Measurements from ENCODE around the gene TUBA3E. TPM values are rescaled to one million over a fixed set of nuclear protein-coding genes. Genes with fewer than 3 reads are reported as not detected.
"Not testable (repeated sequence)": the region's sequence is repeated elsewhere in the genome, so short reads cannot be mapped to it uniquely, and the experiment has no call there.

The TUBA3E gene
- total and polyA plus RNA-seq, 2 donors (not counting 3 experiments of a cell fraction or from before 2014, with no cell fraction given), result not detected

GRCh38 chr2:130202518-130202917, 4.3 kb upstream of the TUBA3E start:
- BruUV-seq (replicated peaks); H3K4me2 ChIP-seq (ENCODE audit: insufficient read depth, low read length); H2AFZ ChIP-seq (ENCODE audit: low read depth, low read length); DNase-seq (ENCODE audit: low read depth, low spot score); H3K27ac ChIP-seq (ENCODE audit: insufficient read depth, low read depth, low read length); CTCF ChIA-PET; H3K4me3 ChIP-seq (replicated peaks in 1 of 3; ENCODE audit: insufficient read depth in 1 of 3, low read depth in 1 of 3, low read length in 3 of 3); intact Hi-C loops (cut with micrococcal nuclease); FAIRE-seq; H3K79me2 ChIP-seq (ENCODE audit: control insufficient read depth, insufficient read depth, low read length); H3K9ac ChIP-seq (replicated peaks; ENCODE audit: extremely low read depth, insufficient read depth, low read length); H3K27me3 ChIP-seq (ENCODE audit: control insufficient read depth in 2 of 2, insufficient read depth in 2 of 2, low read length in 2 of 2); H3K4me1 ChIP-seq (ENCODE audit: control insufficient read depth, extremely low read depth, insufficient read depth, low read length); H3K36me3 ChIP-seq (ENCODE audit: control insufficient read depth in 2 of 2, extremely low read depth in 1 of 2, insufficient read depth in 2 of 2, low read length in 2 of 2); POLR2A ChIA-PET; dilution Hi-C loops (cut with MboI; ENCODE audit: extremely low pct_ligation_motif_present, low sequenced_read_pairs); H3K9me1 ChIP-seq (replicated peaks; ENCODE audit: control insufficient read depth, extremely low read depth, insufficient read depth, low read length); H4K20me1 ChIP-seq (replicated peaks; ENCODE audit: control insufficient read depth, extremely low read depth, insufficient read depth, low read length); H3K9me3 ChIP-seq (replicated peaks; ENCODE audit: control insufficient read depth, insufficient read depth, low read length): not testable (repeated sequence)

- intact Hi-C loops (cut with micrococcal nuclease); BruUV-seq (replicated peaks); H3K27me3 ChIP-seq (ENCODE audit: control insufficient read depth in 2 of 2, insufficient read depth in 2 of 2, low read length in 2 of 2); H3K9me3 ChIP-seq (replicated peaks; ENCODE audit: control insufficient read depth, insufficient read depth, low read length); H3K4me1 ChIP-seq (ENCODE audit: control insufficient read depth, extremely low read depth, insufficient read depth, low read length); dilution Hi-C loops (cut with MboI; ENCODE audit: extremely low pct_ligation_motif_present, low sequenced_read_pairs); H3K36me3 ChIP-seq (ENCODE audit: control insufficient read depth in 2 of 2, extremely low read depth in 1 of 2, insufficient read depth in 2 of 2, low read length in 2 of 2); FAIRE-seq; H3K9ac ChIP-seq (replicated peaks; ENCODE audit: extremely low read depth, insufficient read depth, low read length); H3K4me3 ChIP-seq (replicated peaks in 1 of 3; ENCODE audit: insufficient read depth in 1 of 3, low read depth in 1 of 3, low read length in 3 of 3); H3K27ac ChIP-seq (ENCODE audit: insufficient read depth, low read depth, low read length); H3K4me2 ChIP-seq (ENCODE audit: insufficient read depth, low read length); DNase-seq (ENCODE audit: low read depth, low spot score); H3K9me1 ChIP-seq (replicated peaks; ENCODE audit: control insufficient read depth, extremely low read depth, insufficient read depth, low read length); H3K79me2 ChIP-seq (ENCODE audit: control insufficient read depth, insufficient read depth, low read length); CTCF ChIA-PET; H4K20me1 ChIP-seq (replicated peaks; ENCODE audit: control insufficient read depth, extremely low read depth, insufficient read depth, low read length); H2AFZ ChIP-seq (ENCODE audit: low read depth, low read length); POLR2A ChIA-PET: not testable (repeated sequence)
These were observed 2.2 kb downstream of the TUBA3E start for GRCh38 chr2:130196052-130196451.

- H3K4me2 ChIP-seq (ENCODE audit: insufficient read depth, low read length); H3K27ac ChIP-seq (ENCODE audit: insufficient read depth, low read depth, low read length); H3K9me1 ChIP-seq (replicated peaks; ENCODE audit: control insufficient read depth, extremely low read depth, insufficient read depth, low read length); dilution Hi-C loops (cut with MboI; ENCODE audit: extremely low pct_ligation_motif_present, low sequenced_read_pairs); H3K27me3 ChIP-seq (ENCODE audit: control insufficient read depth in 2 of 2, insufficient read depth in 2 of 2, low read length in 2 of 2); H3K79me2 ChIP-seq (ENCODE audit: control insufficient read depth, insufficient read depth, low read length); intact Hi-C loops (cut with micrococcal nuclease); CTCF ChIA-PET; H3K36me3 ChIP-seq (ENCODE audit: control insufficient read depth in 2 of 2, extremely low read depth in 1 of 2, insufficient read depth in 2 of 2, low read length in 2 of 2); H3K9me3 ChIP-seq (replicated peaks; ENCODE audit: control insufficient read depth, insufficient read depth, low read length); H3K9ac ChIP-seq (replicated peaks; ENCODE audit: extremely low read depth, insufficient read depth, low read length); FAIRE-seq; H3K4me1 ChIP-seq (ENCODE audit: control insufficient read depth, extremely low read depth, insufficient read depth, low read length); H2AFZ ChIP-seq (ENCODE audit: low read depth, low read length); H4K20me1 ChIP-seq (replicated peaks; ENCODE audit: control insufficient read depth, extremely low read depth, insufficient read depth, low read length); H3K4me3 ChIP-seq (replicated peaks in 1 of 3; ENCODE audit: insufficient read depth in 1 of 3, low read depth in 1 of 3, low read length in 3 of 3); POLR2A ChIA-PET; BruUV-seq (replicated peaks); DNase-seq (ENCODE audit: low read depth, low spot score): not testable (repeated sequence)
These were observed 3.1 kb downstream of the TUBA3E start for GRCh38 chr2:130195089-130195635.

- H3K9ac ChIP-seq (replicated peaks; ENCODE audit: extremely low read depth, insufficient read depth, low read length); H3K9me1 ChIP-seq (replicated peaks; ENCODE audit: control insufficient read depth, extremely low read depth, insufficient read depth, low read length); CTCF ChIA-PET; H2AFZ ChIP-seq (ENCODE audit: low read depth, low read length); BruUV-seq (replicated peaks); FAIRE-seq; H3K9me3 ChIP-seq (replicated peaks; ENCODE audit: control insufficient read depth, insufficient read depth, low read length); H4K20me1 ChIP-seq (replicated peaks; ENCODE audit: control insufficient read depth, extremely low read depth, insufficient read depth, low read length); intact Hi-C loops (cut with micrococcal nuclease); H3K79me2 ChIP-seq (ENCODE audit: control insufficient read depth, insufficient read depth, low read length); POLR2A ChIA-PET; H3K27ac ChIP-seq (ENCODE audit: insufficient read depth, low read depth, low read length); H3K36me3 ChIP-seq (ENCODE audit: control insufficient read depth in 2 of 2, extremely low read depth in 1 of 2, insufficient read depth in 2 of 2, low read length in 2 of 2); DNase-seq (ENCODE audit: low read depth, low spot score); dilution Hi-C loops (cut with MboI; ENCODE audit: extremely low pct_ligation_motif_present, low sequenced_read_pairs); H3K4me1 ChIP-seq (ENCODE audit: control insufficient read depth, extremely low read depth, insufficient read depth, low read length); H3K4me3 ChIP-seq (replicated peaks in 1 of 3; ENCODE audit: insufficient read depth in 1 of 3, low read depth in 1 of 3, low read length in 3 of 3); H3K4me2 ChIP-seq (ENCODE audit: insufficient read depth, low read length); H3K27me3 ChIP-seq (ENCODE audit: control insufficient read depth in 2 of 2, insufficient read depth in 2 of 2, low read length in 2 of 2): not testable (repeated sequence)
These were observed 4.4 kb downstream of the TUBA3E start for GRCh38 chr2:130193824-130194223.

Data from endothelial cell of umbilical vein (primary cell).